Myometrial cell (primary cell): ENCODE results near the gene CHD5. TPM values are rescaled to one million over a fixed set of nuclear protein-coding genes. Genes with fewer than 3 reads are reported as not detected.

Source experiments
- total RNA-seq: library from RNA; depleted of rRNA; stranded (reverse); fragments of >200 nt; gene quantifications from 2 replicates; pipeline ENCODE4 v1.2.3, GENCODE V29; 2015

The CHD5 gene
- not detected in 2 replicates for total RNA-seq

GRCh38 chr1:6180268-6180706, at the start of gene CHD5:
TSS of gene CHD5 (minus strand) at chr1:6180321. CDS start at chr1:6180023, 298 bp downstream.

GRCh38 chr1:6205849-6206519, 25.9 kb upstream of the CHD5 start, which contains the start of gene RNF207:
TSS of gene RNF207 (plus strand) at chr1:6206119. CDS start at chr1:6206536, 417 bp downstream.

GRCh38 chr1:6199298-6200187, 19.4 kb upstream of the CHD5 start, which contains the start of gene RPL22:
TSS of gene RPL22 (minus strand) at chr1:6199595. CDS start at chr1:6199573, 22 bp downstream.

Other genes starting within 250 kb of the CHD5 start
- gene NPHP4, start 187.9 kb downstream of the CHD5 start, total RNA-seq = 7.8 and 9.5 TPM in 2 replicates
- gene KCNAB2, start 134.4 kb downstream of the CHD5 start, total RNA-seq = 7.1 and 8.4 TPM in 2 replicates
- gene RPL22, start 19.3 kb upstream of the CHD5 start, total RNA-seq = 101 and 133 TPM in 2 replicates
- 12.6 and 20.2 TPM in 2 replicates for gene RNF207, start 25.8 kb upstream of the CHD5 start, total RNA-seq
- 89.7 and 90.7 TPM in 2 replicates for gene ICMT, start 55.6 kb upstream of the CHD5 start, total RNA-seq
- not detected in 2 replicates for gene HES3, start 63.9 kb upstream of the CHD5 start, total RNA-seq
- gene GPR153, start 80.8 kb upstream of the CHD5 start, total RNA-seq = 3.7 and 7.2 TPM in 2 replicates
- gene ACOT7, start 213.4 kb upstream of the CHD5 start, total RNA-seq = 53.9 and 82.7 TPM in 2 replicates
- not detected in 2 replicates for gene HES2, start 239.6 kb upstream of the CHD5 start, total RNA-seq
- gene ESPN, start 244.5 kb upstream of the CHD5 start, total RNA-seq = not detected in 2 replicates